PC-3 (cell line): ENCODE data around the gene TMEM163. TPM values are rescaled to one million over a fixed set of nuclear protein-coding genes. Genes with fewer than 3 reads are reported as not detected.

Experiments
- ATAC-seq: fragments of 200-7000 bp; cut with Tn5 transposase; 2 replicates; pipeline ENCODE4 v1.9.1; 2020; ENCODE audit warnings: mild to moderate bottlenecking, moderate library complexity
- BruUV-seq: library from RNA; stranded (reverse); fragments of 400-500 nt; replicated peaks from 2 replicates; lab custom pipeline; 2021; lab: Mats Ljungman, UMichigan
- CTCF ChIA-PET: fragments of 300-600 bp; sonication (Branson Sonifier 250); formaldehyde crosslinking; loops from one replicate; lab custom pipeline; 2022; ENCODE audit warnings: antibody characterized with exemption; lab: Charles Lee
- POLR2A ChIA-PET: fragments of 300-600 bp; sonication (Branson Sonifier 250); formaldehyde crosslinking; loops from one replicate; lab custom pipeline; 2022; ENCODE audit warnings: antibody characterized with exemption; ENCODE audit not compliant: unreplicated experiment; lab: Charles Lee
- DNase-seq: peaks from one replicate; pipeline ENCODE4 v3.0.0-alpha.2; 2015
- H2AFZ ChIP-seq: fragments of 300-600 bp; sonication (generic); 2 replicates; pipeline ENCODE4 v1.6.0; 2016; ENCODE audit warnings: antibody characterized with exemption, low read length
- H3F3A ChIP-seq: fragments of 300-600 bp; sonication (generic); one replicate; pipeline ENCODE4 v1.6.0; 2017; ENCODE audit warnings: antibody characterized with exemption, low read length, control low read depth, mild to moderate bottlenecking; ENCODE audit not compliant: unreplicated experiment
- H3K27ac ChIP-seq: fragments of 300-600 bp; sonication (generic); 2 replicates; pipeline ENCODE4 v1.5.1; 2016; ENCODE audit warnings: mild to moderate bottlenecking, low read length
- H3K27me3 ChIP-seq: fragments of 300-600 bp; sonication (generic); 2 replicates; pipeline ENCODE4 v1.6.1; 2016; ENCODE audit warnings: low read length, mixed read lengths
- H3K36me3 ChIP-seq: fragments of 300-600 bp; sonication (generic); 2 replicates; pipeline ENCODE4 v1.6.1; 2016; ENCODE audit warnings: low read depth, mixed run types, low read length, mixed read lengths
- H3K4me1 ChIP-seq: fragments of 300-600 bp; sonication (generic); 2 replicates; pipeline ENCODE4 v1.5.1; 2016; ENCODE audit warnings: low read length; ENCODE audit not compliant: insufficient read depth
- H3K4me2 ChIP-seq: fragments of 300-600 bp; sonication (generic); 2 replicates; pipeline ENCODE4 v1.6.0; 2016; ENCODE audit warnings: low read length
- H3K4me3 ChIP-seq: fragments of 300-600 bp; sonication (generic); 2 replicates; pipeline ENCODE4 v1.5.1; 2016; ENCODE audit warnings: mild to moderate bottlenecking, low read length, mixed read lengths
- H3K79me2 ChIP-seq: fragments of 300-600 bp; sonication (generic); 2 replicates; pipeline ENCODE4 v1.6.1; 2017; ENCODE audit warnings: low read length, mixed read lengths
- H3K9ac ChIP-seq: fragments of 300-600 bp; sonication (generic); 2 replicates; pipeline ENCODE4 v1.6.0; 2016; ENCODE audit warnings: mild to moderate bottlenecking, low read length
- H3K9me2 ChIP-seq: fragments of 300-600 bp; sonication (generic); replicated peaks from 2 replicates; pipeline ENCODE4 v1.6.1; 2016; ENCODE audit warnings: mixed run types, low read length, mixed read lengths
- H3K9me3 ChIP-seq: fragments of 300-600 bp; sonication (generic); 2 replicates; pipeline ENCODE4 v1.6.1; 2016; ENCODE audit warnings: low read length, mixed read lengths
- H4K20me1 ChIP-seq: fragments of 300-600 bp; sonication (generic); 2 replicates; pipeline ENCODE4 v1.6.1; 2016; ENCODE audit warnings: low read length, mixed read lengths
- CTCF ChIP-seq: fragments of 300-600 bp; sonication (generic); conservative IDR thresholded peaks from 2 replicates; pipeline ENCODE4 v1.5.1; 2017; ENCODE audit warnings: antibody characterized with exemption, low read depth, mild to moderate bottlenecking, low read length
- EZH2 ChIP-seq: fragments of 300-600 bp; sonication (generic); IDR thresholded peaks from one replicate; pipeline ENCODE4 v1.6.1; 2017; ENCODE audit warnings: antibody characterized with exemption, mild to moderate bottlenecking, low read length; ENCODE audit not compliant: unreplicated experiment
- EZH2phosphoT487 ChIP-seq: fragments of 300-600 bp; sonication (generic); IDR thresholded peaks from 2 replicates; pipeline ENCODE4 v1.6.1; 2018; ENCODE audit warnings: mild to moderate bottlenecking, antibody characterized with exemption, low read length, borderline replicate concordance
- intact Hi-C: fragments of 100-400 bp; cut with micrococcal nuclease; formaldehyde crosslinking; loops from 2 replicates; pipeline ENCODE4 v1.9.0; 2023
- total RNA-seq: library from RNA; depleted of rRNA; stranded (reverse); fragments of >200 nt; gene quantifications from 2 replicates; pipeline ENCODE4 v1.2.3, GENCODE V29; 2014

The TMEM163 gene
- total RNA-seq, 1 experiment from 2014 or later, result 0.47 TPM

GRCh38 chr2:134564549-134564948 is 154.3 kb downstream of the TMEM163 start:
- no peaks in the 10 kb centered on the region for H3K9me3 ChIP-seq
- H3K4me1 ChIP-seq, result peaks cover 12% of the 10 kb centered on the region
- H2AFZ ChIP-seq, result no peak overlapping the region
- H3K36me3 ChIP-seq, result no peaks in the 10 kb centered on the region
- POLR2A ChIA-PET, result no interaction called here
- H3K9ac ChIP-seq, result no peak overlapping the region
- no peak overlapping the region for H3K4me3 ChIP-seq
- ATAC-seq (peak; percentile 54), DNase-seq (peak; percentile 62)
- H3F3A ChIP-seq, result no peaks in the 10 kb centered on the region
- intact Hi-C loops, result no loop called here
- peak overlapping the region; percentile 16; the same call in 1 of the 2 replicates for H3K4me2 ChIP-seq
- CTCF ChIA-PET, result interaction anchor here (0.6 kb wide), 1 partner anchor 30 kb away, joined by 4 read pairs; no protein-coding TSS in a partner anchor
- H3K79me2 ChIP-seq, result no peaks in the 10 kb centered on the region
- H3K27me3 ChIP-seq, result no peaks in the 10 kb centered on the region
- H4K20me1 ChIP-seq, result no peaks in the 10 kb centered on the region
- BruUV-seq, result no TSS peak
- H3K9me2 ChIP-seq, result no peaks in the 10 kb centered on the region
- H3K27ac ChIP-seq, result no peak overlapping the region
- TF ChIP-seq CTCF, result no peak
- no peak for TF ChIP-seq EZH2
- TF ChIP-seq EZH2phosphoT487, result no peak

- Histone ChIP-seq H2AFZ (no peak overlapping the region), H3K4me2 (no peak overlapping the region), H3K4me3 (no peak overlapping the region), H3K27ac (no peak overlapping the region), H3K36me3 (no peaks in the 10 kb centered on the region), H3K27me3 (no peaks in the 10 kb centered on the region), H3K9me3 (no peaks in the 10 kb centered on the region), H3K79me2 (no peaks in the 10 kb centered on the region), H4K20me1 (no peaks in the 10 kb centered on the region), H3F3A (no peaks in the 10 kb centered on the region), H3K9ac (no peak overlapping the region), H3K9me2 (no peaks in the 10 kb centered on the region), H3K4me1 (no peaks in the 10 kb centered on the region)
- BruUV-seq, result no TSS peak
- ChIA-PET CTCF (no interaction called here), POLR2A (no interaction called here)
- intact Hi-C loops, result no loop called here
- no peak for ATAC-seq
- DNase-seq, result no peak
- TF ChIP-seq EZH2, result no peak
- TF ChIP-seq CTCF, result no peak
- no peak for TF ChIP-seq EZH2phosphoT487
Measured at GRCh38 chr2:134558208-134558830, 160.5 kb downstream of the TMEM163 start.

GRCh38 chr2:134555411-134555810 is 163.4 kb downstream of the TMEM163 start:
- Histone ChIP-seq H4K20me1 (no peaks in the 10 kb centered on the region), H3K79me2 (no peaks in the 10 kb centered on the region), H3K4me1 (no peaks in the 10 kb centered on the region), H3K9ac (no peak overlapping the region), H2AFZ (no peak overlapping the region), H3K36me3 (no peaks in the 10 kb centered on the region), H3K27ac (no peak overlapping the region), H3K27me3 (no peaks in the 10 kb centered on the region), H3K4me2 (no peak overlapping the region), H3K4me3 (no peak overlapping the region), H3F3A (no peaks in the 10 kb centered on the region), H3K9me2 (no peaks in the 10 kb centered on the region), H3K9me3 (no peaks in the 10 kb centered on the region)
- ChIA-PET CTCF (no interaction called here), POLR2A (no interaction called here)
- BruUV-seq, result no TSS peak
- ATAC-seq (no peak), DNase-seq (no peak)
- TF ChIP-seq CTCF (no peak), EZH2phosphoT487 (no peak), EZH2 (no peak)
- intact Hi-C loops, result no loop called here
